ENCODE measurements around the gene ZNF436. TPM values are rescaled to one million over a fixed set of nuclear protein-coding genes. Genes with fewer than 3 reads are reported as not detected.

Gene ZNF436
- total and polyA plus RNA-seq, 2 of the 13 experiments (the other 11 are each of a cell fraction or from before 2014, with no cell fraction given): 4.3 to 9.9 TPM

DNA sequence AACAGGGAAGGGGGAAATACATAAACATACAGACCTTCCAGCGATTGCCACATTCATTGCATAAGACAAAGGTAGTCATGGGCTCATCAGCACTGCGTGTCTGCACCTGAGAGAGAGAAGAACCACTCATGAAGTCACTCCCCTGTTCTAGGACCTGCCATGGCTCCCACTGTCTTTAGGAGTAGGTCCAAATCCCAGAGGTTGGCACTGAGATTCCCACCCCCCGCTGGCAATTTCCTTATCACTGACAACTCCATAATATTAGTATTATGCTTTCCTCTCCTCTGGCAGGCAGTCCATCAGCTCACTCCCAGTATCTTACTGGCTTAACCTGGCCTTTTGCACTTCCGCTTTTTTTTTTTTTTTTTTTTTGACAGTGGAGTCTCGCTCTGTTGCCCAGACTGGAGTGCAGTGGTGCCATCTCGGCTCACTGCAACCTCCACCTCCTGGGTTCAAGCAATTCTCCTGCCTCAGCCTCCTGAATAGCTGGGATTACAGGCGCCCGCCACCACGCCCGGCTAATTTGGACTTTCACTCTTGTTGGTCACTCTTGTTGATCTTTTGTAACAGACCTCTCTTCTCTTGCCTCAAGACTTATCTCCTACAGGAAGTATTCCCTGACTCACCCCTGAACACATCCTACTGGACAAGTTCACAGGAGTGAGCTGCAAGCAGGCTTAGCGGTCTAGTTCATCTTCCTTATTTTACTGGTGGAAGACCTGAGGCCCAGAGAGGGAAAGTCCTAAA lies 14.8 kb upstream of the ZNF436 start:
- ChIA-PET POLR2A (interaction anchor here (0.7 to 1.4 kb wide), 4 partner anchors 9 to 45 kb away, joined by 3 to 5 read pairs (median 4); partner anchors contain the start of gene HNRNPR), CTCF (ENCODE audit: low intra/inter-chr PET ratio, low total read pairs) (no interaction called here)
- Histone ChIP-seq H3K4me2 (ENCODE audit: low read depth, low read length) (no peak overlapping the region), H3K27me3 (ENCODE audit: control insufficient read depth in 1 of 2, insufficient read depth in 2 of 2, low read length in 2 of 2) (no peaks in the 10 kb centered on the region), H3K9me3 (ENCODE audit: low read length) (no peaks in the 10 kb centered on the region), H4K20me1 (ENCODE audit: insufficient read depth, low read length) (no peaks in the 10 kb centered on the region), H3K79me2 (ENCODE audit: insufficient read depth, low read length) (no peaks in the 10 kb centered on the region), H3K4me1 (ENCODE audit: insufficient read depth, low read length) (peaks cover 14% of the 10 kb centered on the region), H2AFZ (ENCODE audit: low read length) (no peak overlapping the region), H3K36me3 (replicated peaks in 1 of 2; ENCODE audit: control insufficient read depth in 1 of 2, insufficient read depth in 2 of 2, low read length in 2 of 2) (peaks cover 12 to 28% of the 10 kb centered on the region in 2 experiments; a peak in 4 of 5 replicates), H3K27ac (ENCODE audit: extremely low read length, insufficient read depth, low read length) (peak overlapping the region; percentile 14), H3K9ac (ENCODE audit: insufficient read depth, low read depth, low read length) (no peak overlapping the region), H3K4me3 (replicated peaks in 1 of 3; ENCODE audit: insufficient read depth in 1 of 3, low read depth in 2 of 3, low read length in 3 of 3) (no peak overlapping the region)
- ATAC-seq: peak; percentile 59
- intact Hi-C loops (cut with micrococcal nuclease; ENCODE audit: unreplicated experiment): no loop called here
- in situ Hi-C loops (cut with HindIII; ENCODE audit: extremely low pct_ligation_motif_present, low pct_unique_long_range_greater_than_20kb): no loop called here
- peak; percentile 68 for DNase-seq (ENCODE audit: low spot score)
- no TSS peak for BruUV-seq (replicated peaks)
- 70% methylated on average over 11 of the region's 11 CpGs for WGBS (ENCODE audit: low lambda C conversion rate)
- no peak for FAIRE-seq
- TF ChIP-seq ZNF446 (CRISPR knock-in tag; IDR thresholded peaks at IDR 0.05) (no peak), GATAD2A (CRISPR knock-in tag; IDR thresholded peaks at IDR 0.05) (no peak), GLI4 (CRISPR knock-in tag; IDR thresholded peaks at IDR 0.05; ENCODE audit: borderline replicate concordance) (no peak), ZNF253 (CRISPR knock-in tag; IDR thresholded peaks at IDR 0.05; ENCODE audit: borderline replicate concordance) (no peak), ZNF337 (CRISPR knock-in tag; IDR thresholded peaks at IDR 0.05; ENCODE audit: borderline replicate concordance, low read depth) (no peak), ZNF33A (CRISPR knock-in tag; IDR thresholded peaks at IDR 0.05; ENCODE audit: borderline replicate concordance) (no peak), SRSF9 (IDR thresholded peaks at IDR 0.05; ENCODE audit: borderline replicate concordance, insufficient read depth, low read depth, low read length, poor library complexity, severe bottlenecking) (no peak), ZNF768 (CRISPR knock-in tag; IDR thresholded peaks at IDR 0.05) (no peak), CCAR2 (optimal IDR thresholded peaks at IDR 0.05; ENCODE audit: low read depth, low read length) (no peak), NONO (IDR thresholded peaks at IDR 0.05) (no peak), NONO (CRISPR knock-in tag; conservative IDR thresholded peaks at IDR 0.05) (no peak), REL (CRISPR knock-in tag; conservative IDR thresholded peaks at IDR 0.05) (no peak), ZNF747 (CRISPR knock-in tag; IDR thresholded peaks at IDR 0.05; ENCODE audit: borderline replicate concordance) (no peak), ZNF263 (CRISPR knock-in tag; IDR thresholded peaks at IDR 0.05) (no peak), ZNF10 (CRISPR knock-in tag; IDR thresholded peaks at IDR 0.05; ENCODE audit: borderline replicate concordance, low read depth) (no peak)
- TF ChIP-seq, protein P1, sequence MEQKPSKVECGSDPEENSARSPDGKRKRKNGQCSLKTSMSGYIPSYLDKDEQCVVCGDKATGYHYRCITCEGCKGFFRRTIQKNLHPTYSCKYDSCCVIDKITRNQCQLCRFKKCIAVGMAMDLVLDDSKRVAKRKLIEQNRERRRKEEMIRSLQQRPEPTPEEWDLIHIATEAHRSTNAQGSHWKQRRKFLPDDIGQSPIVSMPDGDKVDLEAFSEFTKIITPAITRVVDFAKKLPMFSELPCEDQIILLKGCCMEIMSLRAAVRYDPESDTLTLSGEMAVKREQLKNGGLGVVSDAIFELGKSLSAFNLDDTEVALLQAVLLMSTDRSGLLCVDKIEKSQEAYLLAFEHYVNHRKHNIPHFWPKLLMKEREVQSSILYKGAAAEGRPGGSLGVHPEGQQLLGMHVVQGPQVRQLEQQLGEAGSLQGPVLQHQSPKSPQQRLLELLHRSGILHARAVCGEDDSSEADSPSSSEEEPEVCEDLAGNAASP (CRISPR knock-in tag; IDR thresholded peaks at IDR 0.05; ENCODE audit: borderline replicate concordance): no peak
- TF ChIP-seq, protein P2, sequence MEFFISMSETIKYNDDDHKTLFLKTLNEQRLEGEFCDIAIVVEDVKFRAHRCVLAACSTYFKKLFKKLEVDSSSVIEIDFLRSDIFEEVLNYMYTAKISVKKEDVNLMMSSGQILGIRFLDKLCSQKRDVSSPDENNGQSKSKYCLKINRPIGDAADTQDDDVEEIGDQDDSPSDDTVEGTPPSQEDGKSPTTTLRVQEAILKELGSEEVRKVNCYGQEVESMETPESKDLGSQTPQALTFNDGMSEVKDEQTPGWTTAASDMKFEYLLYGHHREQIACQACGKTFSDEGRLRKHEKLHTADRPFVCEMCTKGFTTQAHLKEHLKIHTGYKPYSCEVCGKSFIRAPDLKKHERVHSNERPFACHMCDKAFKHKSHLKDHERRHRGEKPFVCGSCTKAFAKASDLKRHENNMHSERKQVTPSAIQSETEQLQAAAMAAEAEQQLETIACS (CRISPR knock-in tag; IDR thresholded peaks at IDR 0.05): no peak

All from HepG2 (cell line).